Endometrial microvascular endothelial cells (primary cell): ENCODE results near the gene A1BG. TPM values are rescaled to one million over a fixed set of nuclear protein-coding genes. Genes with fewer than 3 reads are reported as not detected.

ENCODE experiments used
- in situ Hi-C: cut with HindIII; loops from 2 replicates; pipeline ENCODE4 v1.10.0; 2017; ENCODE audit warnings: low sequenced_read_pairs, low pct_unique_long_range_greater_than_20kb; ENCODE audit errors: inconsistent ontology term
- total RNA-seq: library from RNA; depleted of rRNA; stranded (reverse); fragments of >200 nt; gene quantifications from one replicate; pipeline ENCODE4 v1.2.3, GENCODE V29; 2015; ENCODE audit errors: inconsistent ontology term

The A1BG gene
- total RNA-seq = not detected

GRCh38 chr19:58352760-58353671 is at the start of gene A1BG:
Gene A1BG, minus strand, starts transcription at chr19:58353492. Its CDS starts 55 bp downstream, at chr19:58353437.
- in situ Hi-C loops = no loop called here

GRCh38 chr19:58401840-58402421 is 48.6 kb upstream of the A1BG start:
- in situ Hi-C loops = no loop called here

- in situ Hi-C loops = no loop called here
Measured at GRCh38 chr19:58400916-58401839, 47.9 kb upstream of the A1BG start.

- in situ Hi-C loops = no loop called here
Measured at GRCh38 chr19:58400316-58400915, 47.1 kb upstream of the A1BG start.

- in situ Hi-C loops = no loop called here
Measured at GRCh38 chr19:58399903-58400302, 46.6 kb upstream of the A1BG start.

- in situ Hi-C loops = no loop called here
Measured at GRCh38 chr19:58398545-58398944, 45.3 kb upstream of the A1BG start.

- in situ Hi-C loops = no loop called here
Measured at GRCh38 chr19:58398087-58398486, 44.8 kb upstream of the A1BG start.

GRCh38 chr19:58397533-58398037 is 44.3 kb upstream of the A1BG start:
- in situ Hi-C loops = no loop called here

- in situ Hi-C loops = no loop called here
Measured at GRCh38 chr19:58396691-58397532, 43.6 kb upstream of the A1BG start.

- in situ Hi-C loops = no loop called here
Measured at GRCh38 chr19:58395979-58396627, 42.8 kb upstream of the A1BG start.

GRCh38 chr19:58395220-58395978 is 42.1 kb upstream of the A1BG start, which contains the start of gene RNF225:
Gene RNF225, plus strand, starts transcription at chr19:58395656. Its CDS starts 434 bp downstream, at chr19:58396090.
- in situ Hi-C loops = no loop called here

- in situ Hi-C loops = no loop called here
Measured at GRCh38 chr19:58394821-58395219, 41.5 kb upstream of the A1BG start.

- in situ Hi-C loops = no loop called here
Measured at GRCh38 chr19:58393725-58394033, 40.4 kb upstream of the A1BG start.

GRCh38 chr19:58392945-58393724 is 39.8 kb upstream of the A1BG start:
- in situ Hi-C loops = no loop called here

- in situ Hi-C loops = no loop called here
Measured at GRCh38 chr19:58388175-58388526, 34.9 kb upstream of the A1BG start.
